ENCODE data around the gene ZSWIM1. TPM values are rescaled to one million over a fixed set of nuclear protein-coding genes. Genes with fewer than 3 reads are reported as not detected.

ZSWIM1 gene
- total and polyA plus RNA-seq, 2 of the 13 experiments (the other 11 are each of a cell fraction or from before 2014, with no cell fraction given): 9.5 to 11.7 TPM

DNA sequence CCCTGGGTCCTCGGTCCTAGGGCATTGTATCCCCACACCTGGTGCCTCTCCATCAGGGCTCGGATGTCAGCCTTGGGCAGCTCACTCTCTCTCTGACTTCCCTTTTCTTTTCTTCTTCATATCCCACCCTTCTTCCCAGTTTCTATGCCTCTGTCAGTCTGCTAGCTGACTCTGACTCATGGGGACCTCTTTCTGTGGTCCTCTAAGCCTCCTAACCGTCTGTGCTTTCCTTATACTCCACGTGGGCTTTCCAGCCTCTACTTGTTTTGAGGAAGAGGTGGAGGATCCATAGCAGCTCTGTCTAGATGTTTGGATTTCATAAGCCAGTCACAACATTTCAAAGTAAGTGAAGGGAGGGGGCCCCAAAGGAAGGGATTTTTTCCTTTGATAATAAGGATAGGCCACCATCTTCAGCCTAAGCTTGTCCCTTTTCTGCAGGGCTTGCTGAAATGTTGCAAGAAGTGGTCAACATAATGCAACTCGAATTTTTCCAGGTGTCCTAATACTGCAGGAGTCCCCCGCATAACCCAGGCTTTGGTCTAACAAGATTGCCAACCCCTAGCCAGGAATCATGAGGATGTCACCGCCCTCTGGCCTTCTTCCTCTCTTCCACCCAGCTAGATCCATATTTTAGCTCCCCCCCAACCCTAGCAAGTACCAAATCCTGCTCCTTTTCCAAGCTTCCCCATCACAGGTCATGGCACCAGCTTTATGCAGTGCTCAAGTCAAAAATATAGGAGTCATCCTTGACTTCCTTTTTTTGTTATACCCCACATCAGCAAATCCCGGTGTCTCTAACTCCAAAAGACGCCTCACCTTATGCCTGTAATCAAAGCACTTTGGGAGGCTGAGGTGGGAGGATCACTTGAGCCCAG, 39.7 kb downstream of the ZSWIM1 start (continued):
- TF ChIP-seq, protein P1, sequence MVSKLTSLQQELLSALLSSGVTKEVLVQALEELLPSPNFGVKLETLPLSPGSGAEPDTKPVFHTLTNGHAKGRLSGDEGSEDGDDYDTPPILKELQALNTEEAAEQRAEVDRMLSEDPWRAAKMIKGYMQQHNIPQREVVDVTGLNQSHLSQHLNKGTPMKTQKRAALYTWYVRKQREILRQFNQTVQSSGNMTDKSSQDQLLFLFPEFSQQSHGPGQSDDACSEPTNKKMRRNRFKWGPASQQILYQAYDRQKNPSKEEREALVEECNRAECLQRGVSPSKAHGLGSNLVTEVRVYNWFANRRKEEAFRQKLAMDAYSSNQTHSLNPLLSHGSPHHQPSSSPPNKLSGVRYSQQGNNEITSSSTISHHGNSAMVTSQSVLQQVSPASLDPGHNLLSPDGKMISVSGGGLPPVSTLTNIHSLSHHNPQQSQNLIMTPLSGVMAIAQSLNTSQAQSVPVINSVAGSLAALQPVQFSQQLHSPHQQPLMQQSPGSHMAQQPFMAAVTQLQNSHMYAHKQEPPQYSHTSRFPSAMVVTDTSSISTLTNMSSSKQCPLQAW (CRISPR knock-in tag; IDR thresholded peaks at IDR 0.05): 0 out of 2 replicates have a peak, but pooled peaks have one; percentile 54
- TF ChIP-seq GPN1 (CRISPR knock-in tag; IDR thresholded peaks at IDR 0.05; ENCODE audit: borderline replicate concordance): no peak
- peak; percentile 96 for TF ChIP-seq CEBPB (IDR thresholded peaks at IDR 0.05; ENCODE audit: borderline replicate concordance, low read depth, low read length)
- no peak for TF ChIP-seq ZFP62 (CRISPR knock-in tag; IDR thresholded peaks at IDR 0.05)
- TF ChIP-seq ZFP82 (CRISPR knock-in tag; IDR thresholded peaks at IDR 0.05; ENCODE audit: borderline replicate concordance): no peak
- TF ChIP-seq, protein P2, sequence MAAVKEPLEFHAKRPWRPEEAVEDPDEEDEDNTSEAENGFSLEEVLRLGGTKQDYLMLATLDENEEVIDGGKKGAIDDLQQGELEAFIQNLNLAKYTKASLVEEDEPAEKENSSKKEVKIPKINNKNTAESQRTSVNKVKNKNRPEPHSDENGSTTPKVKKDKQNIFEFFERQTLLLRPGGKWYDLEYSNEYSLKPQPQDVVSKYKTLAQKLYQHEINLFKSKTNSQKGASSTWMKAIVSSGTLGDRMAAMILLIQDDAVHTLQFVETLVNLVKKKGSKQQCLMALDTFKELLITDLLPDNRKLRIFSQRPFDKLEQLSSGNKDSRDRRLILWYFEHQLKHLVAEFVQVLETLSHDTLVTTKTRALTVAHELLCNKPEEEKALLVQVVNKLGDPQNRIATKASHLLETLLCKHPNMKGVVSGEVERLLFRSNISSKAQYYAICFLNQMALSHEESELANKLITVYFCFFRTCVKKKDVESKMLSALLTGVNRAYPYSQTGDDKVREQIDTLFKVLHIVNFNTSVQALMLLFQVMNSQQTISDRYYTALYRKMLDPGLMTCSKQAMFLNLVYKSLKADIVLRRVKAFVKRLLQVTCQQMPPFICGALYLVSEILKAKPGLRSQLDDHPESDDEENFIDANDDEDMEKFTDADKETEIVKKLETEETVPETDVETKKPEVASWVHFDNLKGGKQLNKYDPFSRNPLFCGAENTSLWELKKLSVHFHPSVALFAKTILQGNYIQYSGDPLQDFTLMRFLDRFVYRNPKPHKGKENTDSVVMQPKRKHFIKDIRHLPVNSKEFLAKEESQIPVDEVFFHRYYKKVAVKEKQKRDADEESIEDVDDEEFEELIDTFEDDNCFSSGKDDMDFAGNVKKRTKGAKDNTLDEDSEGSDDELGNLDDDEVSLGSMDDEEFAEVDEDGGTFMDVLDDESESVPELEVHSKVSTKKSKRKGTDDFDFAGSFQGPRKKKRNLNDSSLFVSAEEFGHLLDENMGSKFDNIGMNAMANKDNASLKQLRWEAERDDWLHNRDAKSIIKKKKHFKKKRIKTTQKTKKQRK (IDR thresholded peaks at IDR 0.05; ENCODE audit: low read length): no peak
- no peak for TF ChIP-seq ZNF747 (CRISPR knock-in tag; IDR thresholded peaks at IDR 0.05; ENCODE audit: borderline replicate concordance)
- TF ChIP-seq ZNF678 (CRISPR knock-in tag; IDR thresholded peaks at IDR 0.05): no peak
- TF ChIP-seq REPIN1 (CRISPR knock-in tag; IDR thresholded peaks at IDR 0.05; ENCODE audit: borderline replicate concordance, low read depth): no peak
- TF ChIP-seq, protein P3, sequence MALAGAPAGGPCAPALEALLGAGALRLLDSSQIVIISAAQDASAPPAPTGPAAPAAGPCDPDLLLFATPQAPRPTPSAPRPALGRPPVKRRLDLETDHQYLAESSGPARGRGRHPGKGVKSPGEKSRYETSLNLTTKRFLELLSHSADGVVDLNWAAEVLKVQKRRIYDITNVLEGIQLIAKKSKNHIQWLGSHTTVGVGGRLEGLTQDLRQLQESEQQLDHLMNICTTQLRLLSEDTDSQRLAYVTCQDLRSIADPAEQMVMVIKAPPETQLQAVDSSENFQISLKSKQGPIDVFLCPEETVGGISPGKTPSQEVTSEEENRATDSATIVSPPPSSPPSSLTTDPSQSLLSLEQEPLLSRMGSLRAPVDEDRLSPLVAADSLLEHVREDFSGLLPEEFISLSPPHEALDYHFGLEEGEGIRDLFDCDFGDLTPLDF (CRISPR knock-in tag; IDR thresholded peaks at IDR 0.05): peak; percentile 50; the same call in 1 of the 2 replicates
- TF ChIP-seq MBD4 (IDR thresholded peaks at IDR 0.05; ENCODE audit: borderline replicate concordance, low read length): 0 out of 2 replicates have a peak, but pooled peaks have one; percentile 18
- no peak for TF ChIP-seq TBP (CRISPR knock-in tag; IDR thresholded peaks at IDR 0.05)
- TF ChIP-seq, protein P4, sequence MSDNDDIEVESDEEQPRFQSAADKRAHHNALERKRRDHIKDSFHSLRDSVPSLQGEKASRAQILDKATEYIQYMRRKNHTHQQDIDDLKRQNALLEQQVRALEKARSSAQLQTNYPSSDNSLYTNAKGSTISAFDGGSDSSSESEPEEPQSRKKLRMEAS (IDR thresholded peaks at IDR 0.05): 0 out of 2 replicates have a peak, but pooled peaks have one; percentile 8
- no peak for TF ChIP-seq ZFAT (CRISPR knock-in tag; conservative IDR thresholded peaks at IDR 0.05)
- TF ChIP-seq DMAP1 (CRISPR knock-in tag; IDR thresholded peaks at IDR 0.05): no peak
- no peak for TF ChIP-seq NFKB2 (CRISPR knock-in tag; IDR thresholded peaks at IDR 0.05; ENCODE audit: borderline replicate concordance)
- TF ChIP-seq NKX3-1 (CRISPR knock-in tag; IDR thresholded peaks at IDR 0.05): 0 out of 2 replicates have a peak, but pooled peaks have one; percentile 9
- peak; percentile 51; the same call in 1 of the 2 replicates for TF ChIP-seq ZNF33B (CRISPR knock-in tag; IDR thresholded peaks at IDR 0.05)
- TF ChIP-seq, protein P5, sequence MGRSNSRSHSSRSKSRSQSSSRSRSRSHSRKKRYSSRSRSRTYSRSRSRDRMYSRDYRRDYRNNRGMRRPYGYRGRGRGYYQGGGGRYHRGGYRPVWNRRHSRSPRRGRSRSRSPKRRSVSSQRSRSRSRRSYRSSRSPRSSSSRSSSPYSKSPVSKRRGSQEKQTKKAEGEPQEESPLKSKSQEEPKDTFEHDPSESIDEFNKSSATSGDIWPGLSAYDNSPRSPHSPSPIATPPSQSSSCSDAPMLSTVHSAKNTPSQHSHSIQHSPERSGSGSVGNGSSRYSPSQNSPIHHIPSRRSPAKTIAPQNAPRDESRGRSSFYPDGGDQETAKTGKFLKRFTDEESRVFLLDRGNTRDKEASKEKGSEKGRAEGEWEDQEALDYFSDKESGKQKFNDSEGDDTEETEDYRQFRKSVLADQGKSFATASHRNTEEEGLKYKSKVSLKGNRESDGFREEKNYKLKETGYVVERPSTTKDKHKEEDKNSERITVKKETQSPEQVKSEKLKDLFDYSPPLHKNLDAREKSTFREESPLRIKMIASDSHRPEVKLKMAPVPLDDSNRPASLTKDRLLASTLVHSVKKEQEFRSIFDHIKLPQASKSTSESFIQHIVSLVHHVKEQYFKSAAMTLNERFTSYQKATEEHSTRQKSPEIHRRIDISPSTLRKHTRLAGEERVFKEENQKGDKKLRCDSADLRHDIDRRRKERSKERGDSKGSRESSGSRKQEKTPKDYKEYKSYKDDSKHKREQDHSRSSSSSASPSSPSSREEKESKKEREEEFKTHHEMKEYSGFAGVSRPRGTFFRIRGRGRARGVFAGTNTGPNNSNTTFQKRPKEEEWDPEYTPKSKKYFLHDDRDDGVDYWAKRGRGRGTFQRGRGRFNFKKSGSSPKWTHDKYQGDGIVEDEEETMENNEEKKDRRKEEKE (IDR thresholded peaks at IDR 0.05): no peak
- 0 out of 2 replicates have a peak, but pooled peaks have one; percentile 21 for TF ChIP-seq TRIM24 (CRISPR knock-in tag; IDR thresholded peaks at IDR 0.05)
